ENCODE results near the gene SLC35G2.
"Not testable (repeated sequence)": the region's sequence is repeated elsewhere in the genome, so short reads cannot be mapped to it uniquely, and the experiment has no call there.

SLC35G2 gene

DNA sequence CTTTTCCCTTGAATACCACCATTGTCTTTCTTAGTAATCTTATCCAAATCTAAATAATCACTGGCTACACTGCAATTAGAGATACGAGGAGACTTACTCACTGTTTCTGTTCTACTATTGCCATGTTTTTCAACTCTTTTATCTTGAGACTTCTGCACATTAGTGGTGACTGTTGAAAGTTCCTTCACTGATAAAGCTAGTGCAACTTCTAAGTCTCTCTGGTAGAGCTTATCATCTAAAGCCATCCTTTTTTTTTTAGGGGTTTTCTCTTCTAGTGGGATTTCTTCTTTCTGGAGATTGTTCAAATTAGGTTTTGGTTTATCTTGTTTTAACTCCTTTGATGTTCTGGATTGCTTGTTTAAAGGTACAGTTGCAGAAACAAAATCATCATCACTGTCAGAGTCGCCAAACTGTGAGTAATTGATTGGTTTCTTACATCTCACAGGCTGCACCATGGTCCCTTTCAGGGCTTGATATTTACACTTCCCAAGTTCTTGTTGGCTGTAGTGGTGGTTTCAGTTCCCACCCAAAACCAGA lies 80.8 kb downstream of the SLC35G2 start:
- TF ChIP-seq, protein P1, sequence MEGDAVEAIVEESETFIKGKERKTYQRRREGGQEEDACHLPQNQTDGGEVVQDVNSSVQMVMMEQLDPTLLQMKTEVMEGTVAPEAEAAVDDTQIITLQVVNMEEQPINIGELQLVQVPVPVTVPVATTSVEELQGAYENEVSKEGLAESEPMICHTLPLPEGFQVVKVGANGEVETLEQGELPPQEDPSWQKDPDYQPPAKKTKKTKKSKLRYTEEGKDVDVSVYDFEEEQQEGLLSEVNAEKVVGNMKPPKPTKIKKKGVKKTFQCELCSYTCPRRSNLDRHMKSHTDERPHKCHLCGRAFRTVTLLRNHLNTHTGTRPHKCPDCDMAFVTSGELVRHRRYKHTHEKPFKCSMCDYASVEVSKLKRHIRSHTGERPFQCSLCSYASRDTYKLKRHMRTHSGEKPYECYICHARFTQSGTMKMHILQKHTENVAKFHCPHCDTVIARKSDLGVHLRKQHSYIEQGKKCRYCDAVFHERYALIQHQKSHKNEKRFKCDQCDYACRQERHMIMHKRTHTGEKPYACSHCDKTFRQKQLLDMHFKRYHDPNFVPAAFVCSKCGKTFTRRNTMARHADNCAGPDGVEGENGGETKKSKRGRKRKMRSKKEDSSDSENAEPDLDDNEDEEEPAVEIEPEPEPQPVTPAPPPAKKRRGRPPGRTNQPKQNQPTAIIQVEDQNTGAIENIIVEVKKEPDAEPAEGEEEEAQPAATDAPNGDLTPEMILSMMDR (IDR thresholded peaks at IDR 0.05; ENCODE audit: insufficient read depth, low read depth, low read length, missing control alignments) = no peak
- no peak overlapping the region for H3K4me3 ChIP-seq (ENCODE audit: low read length)
- no peak for DNase-seq (ENCODE audit: low read depth)

DNA sequence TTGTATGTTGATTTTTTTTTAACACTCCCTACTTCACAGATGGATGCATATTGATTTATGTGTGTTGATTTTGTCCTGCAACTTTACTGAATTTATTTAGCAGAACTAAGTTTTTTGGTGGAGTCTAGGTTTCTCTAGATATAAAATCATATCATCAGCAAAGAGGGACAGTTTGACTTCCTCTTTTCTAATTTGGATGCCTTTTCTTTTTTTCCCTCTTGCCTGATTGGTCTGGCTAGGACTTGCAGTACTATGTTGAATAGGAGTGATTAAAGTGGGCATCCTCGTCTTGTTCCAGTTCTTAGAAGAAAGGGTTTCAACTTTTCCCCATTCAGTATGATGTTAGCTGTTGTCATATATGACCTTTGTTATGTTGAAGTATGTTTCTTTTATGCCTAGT lies 81.8 kb downstream of the SLC35G2 start:
- not testable (repeated sequence) for DNase-seq (ENCODE audit: low read depth); H3K4me3 ChIP-seq (ENCODE audit: low read length)

DNA sequence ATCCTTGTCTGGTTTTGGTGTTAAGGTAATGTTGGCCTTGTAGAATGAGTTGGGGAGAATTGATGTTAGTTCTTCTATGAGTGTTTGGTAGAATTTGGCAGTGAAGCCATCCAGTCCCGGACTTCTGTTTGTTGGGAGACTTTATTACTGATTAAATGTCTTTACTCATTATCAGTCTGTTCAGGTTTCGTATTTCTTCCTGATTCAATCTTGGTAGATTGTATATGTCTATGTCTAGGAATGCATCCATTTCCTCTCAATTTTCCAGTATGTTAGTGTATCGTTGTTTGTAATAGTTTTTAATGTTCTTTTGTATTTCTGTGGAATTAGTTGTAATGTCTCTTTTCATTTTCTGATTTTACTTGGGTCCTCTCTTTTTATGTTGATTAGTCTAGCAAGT lies 82.5 kb downstream of the SLC35G2 start:
- no peak for DNase-seq (ENCODE audit: low read depth)
- TF ChIP-seq, protein P1 (IDR thresholded peaks at IDR 0.05; ENCODE audit: insufficient read depth, low read depth, low read length, missing control alignments) = no peak
- no peak overlapping the region for H3K4me3 ChIP-seq (ENCODE audit: low read length)

DNA sequence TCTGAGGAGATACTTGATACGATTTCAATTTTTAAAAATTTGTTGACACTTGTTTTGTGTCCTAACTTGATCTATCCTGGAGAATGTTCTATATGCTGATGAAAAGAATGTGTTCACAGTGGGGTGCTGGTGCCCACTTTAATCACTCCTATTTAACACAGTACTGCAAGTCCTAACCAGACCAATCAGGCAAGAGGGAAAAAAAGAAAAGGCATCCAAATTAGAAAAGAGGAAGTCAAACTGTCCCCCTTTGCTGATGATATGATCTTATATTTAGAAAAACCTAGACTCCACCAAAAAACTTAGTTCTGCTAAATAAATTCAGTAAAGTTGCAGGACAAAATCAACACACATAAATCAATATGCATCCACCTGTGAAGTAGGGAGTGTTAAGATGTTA lies 83.6 kb downstream of the SLC35G2 start:
- DNase-seq (ENCODE audit: low read depth); H3K4me3 ChIP-seq (ENCODE audit: low read length): not testable (repeated sequence)

DNA sequence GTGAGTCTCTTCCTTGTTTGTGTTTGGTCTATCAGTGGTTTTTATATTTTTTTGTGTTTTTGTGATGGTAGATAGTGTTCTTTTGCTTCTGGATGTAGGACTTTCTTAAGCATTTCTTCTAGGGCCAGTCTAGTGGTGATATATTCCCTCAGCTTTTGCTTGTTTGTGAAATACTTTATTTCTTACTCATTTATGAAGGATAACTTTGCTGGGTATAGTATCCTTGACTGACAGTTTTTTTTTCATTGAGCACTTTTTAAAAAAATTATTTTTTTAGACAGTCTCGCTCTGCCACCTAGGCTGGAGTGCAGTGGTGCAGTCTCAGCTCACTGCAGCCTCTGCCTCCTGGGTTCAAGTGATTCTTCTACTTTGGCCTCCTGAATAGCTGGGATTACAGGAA lies 85.0 kb downstream of the SLC35G2 start:
- no peak overlapping the region for H3K4me3 ChIP-seq (ENCODE audit: low read length)
- DNase-seq (ENCODE audit: low read depth) = no peak
- TF ChIP-seq, protein P1 (IDR thresholded peaks at IDR 0.05; ENCODE audit: insufficient read depth, low read depth, low read length, missing control alignments) = no peak

DNA sequence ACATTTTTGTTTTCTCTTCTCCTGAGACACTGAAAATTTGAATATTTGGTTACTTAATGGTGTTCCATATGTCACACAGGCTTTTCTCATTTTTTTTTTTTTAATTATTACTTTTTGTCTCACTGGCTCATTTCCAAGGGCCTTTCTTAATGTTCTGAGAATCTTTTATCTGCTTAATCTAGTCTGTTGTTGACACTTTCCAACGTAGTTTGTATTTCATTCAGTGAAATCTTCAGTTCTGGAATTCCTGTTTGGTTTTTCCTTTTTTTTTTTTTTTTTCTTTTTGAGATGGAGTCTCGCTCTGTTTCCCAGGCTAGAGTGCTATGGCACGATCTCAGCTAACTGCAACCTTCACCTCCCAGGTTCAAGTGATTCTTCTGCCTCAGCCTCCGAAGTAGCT lies 85.8 kb downstream of the SLC35G2 start:
- no peak overlapping the region for H3K4me3 ChIP-seq (ENCODE audit: low read length)
- no peak for DNase-seq (ENCODE audit: low read depth)
- TF ChIP-seq, protein P1 (IDR thresholded peaks at IDR 0.05; ENCODE audit: insufficient read depth, low read depth, low read length, missing control alignments) = no peak

All from epithelial cell of esophagus (primary cell).